ENCODE results near the gene TRMO. TPM values are rescaled to one million over a fixed set of nuclear protein-coding genes. Genes with fewer than 3 reads are reported as not detected.

The TRMO gene
- polyA plus RNA-seq, 1 donor from 2014 or later = 14.0 TPM

- Mint-ChIP-seq H3K27ac (no peak overlapping the region), H3K36me3 (peaks cover 4% of the 10 kb centered on the region), H3K9me3 (no peaks in the 10 kb centered on the region), H3K4me1 (peaks cover 13 to 32% (median 27%) of the 10 kb centered on the region in 3 donors), H3K27me3 (no peaks in the 10 kb centered on the region), H3K4me3 (no peak overlapping the region)
These were observed 19.1 kb downstream of the TRMO start for GRCh38 chr9:97903177-97903576.

- Mint-ChIP-seq H3K4me1 (peaks cover 2 to 17% (median 15%) of the 10 kb centered on the region in 3 donors), H3K9me3 (no peaks in the 10 kb centered on the region), H3K4me3 (no peak overlapping the region), H3K27ac (no peak overlapping the region), H3K36me3 (no peaks in the 10 kb centered on the region), H3K27me3 (no peaks in the 10 kb centered on the region)
These were observed 21.3 kb downstream of the TRMO start for GRCh38 chr9:97900738-97901565.

GRCh38 chr9:97900103-97900737 is 22.1 kb downstream of the TRMO start:
- H3K4me1 Mint-ChIP-seq = peaks cover 2 to 11% (median 11%) of the 10 kb centered on the region in 3 donors
- peak overlapping the region in 1 of 3 donors; percentile 68 for H3K27ac Mint-ChIP-seq
- H3K9me3 Mint-ChIP-seq = no peaks in the 10 kb centered on the region
- no peaks in the 10 kb centered on the region for H3K27me3 Mint-ChIP-seq
- peaks cover 2% of the 10 kb centered on the region for H3K36me3 Mint-ChIP-seq
- H3K4me3 Mint-ChIP-seq = peak overlapping the region in 1 of 4 donors; percentile 55

DNA sequence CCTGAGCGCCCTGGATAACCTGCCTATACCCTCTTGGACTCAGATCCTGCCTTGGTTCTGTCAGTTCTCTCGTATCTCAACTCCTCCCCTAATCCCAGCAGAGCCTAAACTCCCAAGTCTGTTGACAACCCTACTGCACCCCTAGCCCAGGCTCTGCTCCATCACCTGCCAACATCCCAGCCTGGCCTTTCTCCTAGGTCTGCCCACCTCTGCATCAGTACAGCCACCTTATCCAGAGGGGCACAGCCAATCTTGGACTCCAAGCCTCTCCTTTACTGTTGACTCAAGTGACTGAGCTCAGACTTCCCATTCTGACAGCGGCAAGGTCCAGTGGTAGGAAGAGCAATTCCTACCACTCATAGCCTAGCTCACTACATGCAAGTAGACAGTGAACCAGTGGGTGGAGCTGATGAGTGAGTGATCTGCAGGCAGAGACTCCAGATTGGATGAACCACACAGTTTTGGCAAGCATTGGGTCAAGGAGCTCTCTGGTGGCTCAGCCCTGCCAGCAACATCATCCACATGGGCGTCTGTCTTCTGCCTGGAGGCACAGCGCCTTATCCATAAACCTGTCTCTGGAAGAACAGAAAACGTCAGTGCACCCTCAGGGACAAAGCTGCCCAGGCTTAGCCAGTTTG is 26.5 kb downstream of the TRMO start:
- Mint-ChIP-seq H3K27ac (no peak overlapping the region), H3K4me3 (peak overlapping the region in 1 of 4 donors; percentile 9), H3K27me3 (no peaks in the 10 kb centered on the region), H3K9me3 (peaks cover 4 to 7% (median 5%) of the 10 kb centered on the region in 3 donors), H3K36me3 (peaks cover 9% of the 10 kb centered on the region), H3K4me1 (peaks cover 0 to 2% (median 0%) of the 10 kb centered on the region in 3 donors)

- Mint-ChIP-seq H3K9me3 (peaks cover 4 to 7% (median 5%) of the 10 kb centered on the region in 3 donors), H3K4me1 (no peaks in the 10 kb centered on the region), H3K27ac (no peak overlapping the region), H3K27me3 (no peaks in the 10 kb centered on the region), H3K36me3 (peaks cover 9% of the 10 kb centered on the region), H3K4me3 (no peak overlapping the region)
These were observed 27.1 kb downstream of the TRMO start for GRCh38 chr9:97895211-97895610.

DNA sequence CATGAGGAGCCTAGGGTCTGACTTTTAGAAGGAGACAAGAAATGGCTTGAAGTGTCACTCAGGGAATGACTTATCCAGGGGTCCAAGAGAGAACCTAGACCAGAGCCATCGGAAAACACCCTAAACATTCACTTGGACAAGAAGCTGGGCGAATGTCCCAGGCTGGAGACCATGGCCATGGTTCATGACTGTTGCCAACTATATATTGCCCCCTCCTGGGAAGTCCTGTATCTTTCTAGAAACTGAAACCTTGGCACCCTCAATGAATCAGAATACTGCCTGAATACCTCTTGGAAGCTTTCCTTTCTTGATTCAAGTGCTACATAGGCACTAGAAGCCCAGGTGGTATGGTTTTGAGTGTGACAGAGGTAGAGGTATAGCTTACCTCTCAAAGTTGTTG is 29.9 kb downstream of the TRMO start:
- H3K9me3 Mint-ChIP-seq = peaks cover 4 to 7% (median 5%) of the 10 kb centered on the region in 3 donors
- no peak overlapping the region for H3K4me3 Mint-ChIP-seq
- H3K4me1 Mint-ChIP-seq = peaks cover 0 to 2% (median 0%) of the 10 kb centered on the region in 3 donors
- peaks cover 10% of the 10 kb centered on the region for H3K36me3 Mint-ChIP-seq
- no peaks in the 10 kb centered on the region for H3K27me3 Mint-ChIP-seq
- H3K27ac Mint-ChIP-seq = no peak overlapping the region

DNA sequence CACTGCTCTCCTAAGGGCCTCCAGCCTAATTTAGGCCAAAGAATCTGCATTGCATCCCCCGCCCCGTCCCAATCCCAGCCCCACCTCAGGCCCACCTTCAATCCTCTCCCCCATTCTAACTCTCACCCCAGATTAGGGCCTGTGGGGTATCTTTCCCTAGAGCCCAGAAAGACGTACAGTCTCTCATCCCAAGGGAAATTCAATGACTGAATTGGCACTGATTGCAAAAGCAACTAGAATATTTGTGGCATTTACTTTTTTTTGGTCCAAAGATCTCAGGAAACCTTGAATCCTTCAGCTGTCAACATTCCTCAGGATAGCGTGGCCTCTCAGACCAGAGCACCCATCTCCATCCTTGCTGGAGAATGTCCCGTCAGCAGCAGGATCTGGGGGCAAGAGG is 30.6 kb downstream of the TRMO start:
- Mint-ChIP-seq H3K9me3 (peaks cover 4 to 7% (median 5%) of the 10 kb centered on the region in 3 donors), H3K36me3 (peaks cover 10% of the 10 kb centered on the region), H3K27ac (no peak overlapping the region), H3K4me3 (no peak overlapping the region), H3K27me3 (no peaks in the 10 kb centered on the region), H3K4me1 (peaks cover 0 to 2% (median 0%) of the 10 kb centered on the region in 3 donors)

GRCh38 chr9:97889941-97890887 is 32.1 kb downstream of the TRMO start:
- Mint-ChIP-seq H3K4me3 (no peak overlapping the region), H3K27me3 (no peaks in the 10 kb centered on the region), H3K9me3 (peaks cover 4 to 7% (median 5%) of the 10 kb centered on the region in 3 donors), H3K27ac (no peak overlapping the region), H3K36me3 (peaks cover 8% of the 10 kb centered on the region), H3K4me1 (peaks cover 0 to 2% (median 0%) of the 10 kb centered on the region in 3 donors)

DNA sequence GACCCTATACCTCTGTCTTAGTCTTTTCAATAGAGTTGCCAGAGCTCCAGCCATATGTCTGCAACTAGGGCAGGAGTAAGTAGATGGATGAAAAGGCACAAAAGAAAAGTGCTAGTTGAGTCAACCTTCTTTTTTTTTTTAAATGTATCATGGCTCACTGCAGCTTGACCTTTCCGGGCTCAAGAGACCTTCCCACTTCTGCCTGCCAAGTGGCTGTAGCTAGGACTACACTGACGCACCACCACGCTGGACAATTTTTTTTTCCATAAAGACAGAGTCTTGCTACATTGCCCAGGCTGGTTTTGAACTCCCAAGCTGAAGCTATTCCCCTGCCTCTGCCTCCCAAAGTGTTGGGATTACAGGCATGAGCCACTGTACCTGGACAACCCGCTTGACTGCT is 42.0 kb downstream of the TRMO start:
- Mint-ChIP-seq H3K36me3 (peaks cover 9% of the 10 kb centered on the region), H3K9me3 (no peaks in the 10 kb centered on the region), H3K27ac (no peak overlapping the region), H3K4me1 (no peaks in the 10 kb centered on the region), H3K27me3 (no peaks in the 10 kb centered on the region), H3K4me3 (no peak overlapping the region)

- Mint-ChIP-seq H3K4me1 (peaks cover 0 to 2% (median 0%) of the 10 kb centered on the region in 3 donors), H3K27me3 (no peaks in the 10 kb centered on the region), H3K36me3 (peaks cover 3% of the 10 kb centered on the region), H3K4me3 (no peak overlapping the region), H3K27ac (no peak overlapping the region), H3K9me3 (peaks cover 0 to 2% (median 0%) of the 10 kb centered on the region in 3 donors)
These were observed 46.2 kb downstream of the TRMO start for GRCh38 chr9:97876061-97876460.

GRCh38 chr9:97875111-97875510 is 47.2 kb downstream of the TRMO start:
- peaks cover 3% of the 10 kb centered on the region for H3K36me3 Mint-ChIP-seq
- no peak overlapping the region for H3K27ac Mint-ChIP-seq
- no peak overlapping the region for H3K4me3 Mint-ChIP-seq
- no peaks in the 10 kb centered on the region for H3K27me3 Mint-ChIP-seq
- H3K9me3 Mint-ChIP-seq = peaks cover 0 to 2% (median 0%) of the 10 kb centered on the region in 3 donors
- H3K4me1 Mint-ChIP-seq = peaks cover 0 to 2% (median 0%) of the 10 kb centered on the region in 3 donors

DNA sequence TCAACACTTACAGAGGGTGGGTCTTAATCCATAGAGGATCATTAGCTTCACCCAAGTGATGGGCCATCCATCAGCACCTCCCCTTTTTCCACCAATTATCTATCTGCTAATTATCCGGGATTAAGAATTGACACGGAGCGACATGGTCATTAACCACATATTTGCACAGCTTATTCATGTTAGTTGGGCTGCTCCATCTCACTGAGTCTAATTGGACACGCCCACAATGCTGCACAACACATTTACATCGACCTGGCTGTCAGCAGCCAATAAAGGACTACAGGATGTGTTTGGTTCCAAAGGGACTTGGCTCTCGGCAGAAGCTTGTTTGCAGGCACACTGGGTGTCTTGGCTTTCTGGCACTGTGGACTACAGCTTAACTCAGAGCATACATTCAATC is 47.7 kb downstream of the TRMO start:
- Mint-ChIP-seq H3K4me3 (no peak overlapping the region), H3K27me3 (peaks cover 1% of the 10 kb centered on the region), H3K36me3 (peaks cover 3% of the 10 kb centered on the region), H3K27ac (no peak overlapping the region), H3K9me3 (peaks cover 0 to 2% (median 0%) of the 10 kb centered on the region in 3 donors), H3K4me1 (peaks cover 0 to 2% (median 0%) of the 10 kb centered on the region in 3 donors)

GRCh38 chr9:97873882-97874281 is 48.4 kb downstream of the TRMO start:
- Mint-ChIP-seq H3K36me3 (peaks cover 8% of the 10 kb centered on the region), H3K27ac (no peak overlapping the region), H3K4me1 (peaks cover 0 to 2% (median 0%) of the 10 kb centered on the region in 3 donors), H3K4me3 (no peak overlapping the region), H3K9me3 (peaks cover 0 to 2% (median 0%) of the 10 kb centered on the region in 3 donors), H3K27me3 (peaks cover 1% of the 10 kb centered on the region)

GRCh38 chr9:97873425-97873824 is 48.9 kb downstream of the TRMO start:
- H3K27ac Mint-ChIP-seq = no peak overlapping the region
- H3K36me3 Mint-ChIP-seq = peaks cover 8% of the 10 kb centered on the region

More at GRCh38 chr9:97873425-97873824, 48.9 kb downstream of the TRMO start:
- Mint-ChIP-seq H3K4me3 (no peak overlapping the region), H3K9me3 (peaks cover 0 to 2% (median 0%) of the 10 kb centered on the region in 3 donors), H3K4me1 (peaks cover 0 to 2% (median 0%) of the 10 kb centered on the region in 3 donors), H3K27me3 (peaks cover 1% of the 10 kb centered on the region)

Measured in IgD-negative memory B cell (primary cell).